Measurements from ENCODE around the gene YJU2.
"Not testable (repeated sequence)": the region's sequence is repeated elsewhere in the genome, so short reads cannot be mapped to it uniquely, and the experiment has no call there.

YJU2 gene

GRCh38 chr19:4228765-4229178 is 18.1 kb upstream of the YJU2 start:
- no peak for DNase-seq (ENCODE audit: low read depth)

GRCh38 chr19:4229179-4229931 is 17.5 kb upstream of the YJU2 start, which contains the start of gene EBI3:
Gene EBI3, plus strand, starts transcription at chr19:4229523. Its CDS starts 28 bp downstream, at chr19:4229551.
- DNase-seq (ENCODE audit: low read depth): no peak

GRCh38 chr19:4230237-4230636 is 16.6 kb upstream of the YJU2 start:
- DNase-seq (ENCODE audit: low read depth): not testable (repeated sequence)

- DNase-seq (ENCODE audit: low read depth): not testable (repeated sequence)
These were observed 15.4 kb upstream of the YJU2 start for GRCh38 chr19:4231521-4231920.

GRCh38 chr19:4232139-4232538 is 14.7 kb upstream of the YJU2 start:
- not testable (repeated sequence) for DNase-seq (ENCODE audit: low read depth)

GRCh38 chr19:4232614-4233281 is 14.1 kb upstream of the YJU2 start:
- DNase-seq (ENCODE audit: low read depth): no peak

- no peak for DNase-seq (ENCODE audit: low read depth)
These were observed 13.5 kb upstream of the YJU2 start for GRCh38 chr19:4233282-4233853.

GRCh38 chr19:4234142-4234861 is 12.6 kb upstream of the YJU2 start:
- DNase-seq (ENCODE audit: low read depth): no peak

- DNase-seq (ENCODE audit: low read depth): no peak
These were observed 12.0 kb upstream of the YJU2 start for GRCh38 chr19:4234862-4235201.

GRCh38 chr19:4237510-4237909 is 9.4 kb upstream of the YJU2 start:
- not testable (repeated sequence) for DNase-seq (ENCODE audit: low read depth)

GRCh38 chr19:4238831-4239230 is 8.0 kb upstream of the YJU2 start:
- no peak for DNase-seq (ENCODE audit: low read depth)

GRCh38 chr19:4241824-4242430 is 5.0 kb upstream of the YJU2 start:
- DNase-seq (ENCODE audit: low read depth): no peak

- not testable (repeated sequence) for DNase-seq (ENCODE audit: low read depth)
These were observed 942 bp upstream of the YJU2 start for GRCh38 chr19:4245938-4246337.

GRCh38 chr19:4256563-4256962 is 9.7 kb downstream of the YJU2 start:
- DNase-seq (ENCODE audit: low read depth): no peak

- DNase-seq (ENCODE audit: low read depth): no peak
These were observed 10.1 kb downstream of the YJU2 start for GRCh38 chr19:4257025-4257424.

- no peak for DNase-seq (ENCODE audit: low read depth)
These were observed 11.3 kb downstream of the YJU2 start for GRCh38 chr19:4258181-4258580.

GRCh38 chr19:4260613-4261191 is 13.8 kb downstream of the YJU2 start:
- DNase-seq (ENCODE audit: low read depth): no peak

- no peak for DNase-seq (ENCODE audit: low read depth)
These were observed 17.9 kb downstream of the YJU2 start for GRCh38 chr19:4264812-4265211.

GRCh38 chr19:4266253-4267000 is 19.5 kb downstream of the YJU2 start:
- DNase-seq (ENCODE audit: low read depth): no peak

- no peak for DNase-seq (ENCODE audit: low read depth)
These were observed 20.4 kb downstream of the YJU2 start for GRCh38 chr19:4267101-4267900.

Data from GM04503 (cell line).